GM19328 (cell line): ENCODE measurements around the gene PSMA2.
A peak's percentile ranks its signal among the peaks of the same experiment; 100 is the strongest.
"Not testable (repeated sequence)": the region's sequence is repeated elsewhere in the genome, so short reads cannot be mapped to it uniquely, and the experiment has no call there.

Experiments used
- ATAC-seq: cut with Tn5 transposase; IDR thresholded peaks from one replicate; pipeline ENCODE4 v1.9.1; 2021; ENCODE audit warnings: mild to moderate bottlenecking, moderate library complexity; ENCODE audit not compliant: unreplicated experiment

The PSMA2 gene

GRCh38 chr7:42907316-42907715 lies 24.7 kb downstream of the PSMA2 start:
- no peak for ATAC-seq

GRCh38 chr7:42906181-42906580 lies 25.8 kb downstream of the PSMA2 start:
- ATAC-seq, result no peak

GRCh38 chr7:42902331-42902730 lies 29.6 kb downstream of the PSMA2 start:
- no peak for ATAC-seq

GRCh38 chr7:42900842-42901241 lies 31.1 kb downstream of the PSMA2 start:
- ATAC-seq, result no peak

GRCh38 chr7:42893346-42894240 lies 38.4 kb downstream of the PSMA2 start:
- ATAC-seq, result no peak

- ATAC-seq, result no peak
These were observed 45.0 kb downstream of the PSMA2 start for GRCh38 chr7:42886893-42887505.

GRCh38 chr7:42886129-42886528 lies 45.8 kb downstream of the PSMA2 start:
- ATAC-seq, result no peak

- not testable (repeated sequence) for ATAC-seq
These were observed 46.8 kb downstream of the PSMA2 start for GRCh38 chr7:42885183-42885582.

GRCh38 chr7:42883950-42884349 lies 48.0 kb downstream of the PSMA2 start:
- no peak for ATAC-seq

- ATAC-seq, result no peak
These were observed 51.6 kb downstream of the PSMA2 start for GRCh38 chr7:42880392-42880791.

GRCh38 chr7:42878303-42878702 lies 53.7 kb downstream of the PSMA2 start:
- no peak for ATAC-seq

- ATAC-seq, result no peak
These were observed 54.1 kb downstream of the PSMA2 start for GRCh38 chr7:42877862-42878261.

- ATAC-seq, result peak; percentile 76
These were observed 55.5 kb downstream of the PSMA2 start for GRCh38 chr7:42876182-42877068.

GRCh38 chr7:42869131-42870020 lies 62.6 kb downstream of the PSMA2 start:
- peak; percentile 97 for ATAC-seq

- ATAC-seq, result no peak
These were observed 63.5 kb downstream of the PSMA2 start for GRCh38 chr7:42868480-42868879.
